NB4 (cell line): ENCODE measurements around the gene RALB.

ENCODE experiments used
- CTCF ChIP-seq: IDR thresholded peaks from one replicate; pipeline ENCODE4 v1.5.1; 2012; ENCODE audit warnings: low read depth, low read length
- MYC ChIP-seq: IDR thresholded peaks from 2 replicates; pipeline ENCODE4 v1.6.1; 2011; ENCODE audit warnings: low read depth, low read length
- POLR2A ChIP-seq: IDR thresholded peaks from 2 replicates; pipeline ENCODE4 v1.6.1; 2011; ENCODE audit warnings: mild to moderate bottlenecking; ENCODE audit not compliant: insufficient read length; ENCODE audit errors: extremely low read depth

- TF ChIP-seq CTCF: no peak
- no peak for TF ChIP-seq POLR2A
- TF ChIP-seq MYC: no peak
Observed at GRCh38 chr2:120272763-120273481, 20.3 kb downstream of the RALB start.
